HepG2 (cell line): ENCODE measurements around the gene WNT5B. TPM values are rescaled to one million over a fixed set of nuclear protein-coding genes. Genes with fewer than 3 reads are reported as not detected.

Experiments used
- ATAC-seq: fragments of 200-7000 bp; cut with Tn5 transposase; 3 replicates; pipeline ENCODE4 v1.9.1; 2020; ENCODE audit warnings: mild to moderate bottlenecking, moderate library complexity
- BruUV-seq: library from RNA; stranded (reverse); fragments of 400-500 nt; replicated peaks from 2 replicates; lab custom pipeline; 2021; lab: Mats Ljungman, UMichigan
- CTCF ChIA-PET: fragments of 300-600 bp; formaldehyde crosslinking; extraction: SDS; loops from one replicate; lab custom pipeline; 2021; ENCODE audit warnings: low total read pairs, inconsistent platforms, low intra/inter-chr PET ratio; lab: Yijun Ruan, JAX
- POLR2A ChIA-PET: fragments of 350-600 bp; sonication (Branson Sonifier 250); formaldehyde crosslinking; loops from one replicate; lab custom pipeline; 2020; ENCODE audit warnings: antibody characterized with exemption, inconsistent platforms; lab: Yijun Ruan, JAX
- DNase-seq: peaks from one replicate; pipeline ENCODE4 v3.0.0-alpha.2; 2015; ENCODE audit warnings: low spot score
- FAIRE-seq: peaks from 3 replicates; lab custom pipeline; 2011; peaks lifted over from hg19 to GRCh38; lab: Jason Lieb, UNC
- H2AFZ ChIP-seq: one replicate; pipeline ENCODE4 v1.6.1; 2011; ENCODE audit warnings: low read length, inconsistent platforms
- H3K27ac ChIP-seq: fragments of 300-600 bp; 3 replicates; pipeline ENCODE4 v1.8.0; 2011; ENCODE audit warnings: mixed run types, mild to moderate bottlenecking, mixed read lengths, low read length, inconsistent platforms; ENCODE audit not compliant: insufficient read depth; ENCODE audit errors: extremely low read length
- H3K27me3 ChIP-seq, 2 experiments: fragments of 200-600 bp in 1 of 2; 2 replicates in 1 of 2; 3 replicates in 1 of 2; pipeline versions ENCODE4 v1.6.0 to v1.8.0; 2011; ENCODE audit warnings: low read length in 2 of 2, mild to moderate bottlenecking in 2 of 2, moderate library complexity in 2 of 2, inconsistent platforms in 1 of 2; ENCODE audit not compliant: insufficient read depth in 2 of 2, control insufficient read depth in 1 of 2
- H3K36me3 ChIP-seq, 2 experiments: fragments of 200-600 bp in 1 of 2; replicated peaks in 1 of 2; 2 replicates in 1 of 2; 3 replicates in 1 of 2; pipeline versions ENCODE4 v1.5.1 to v1.8.0; 2011; ENCODE audit warnings: low read length in 2 of 2, inconsistent platforms in 1 of 2; ENCODE audit not compliant: insufficient read depth in 2 of 2, control insufficient read depth in 1 of 2
- H3K4me1 ChIP-seq: 2 replicates; pipeline ENCODE4 v1.5.1; 2012; ENCODE audit warnings: low read length, inconsistent platforms; ENCODE audit not compliant: insufficient read depth
- H3K4me2 ChIP-seq: 2 replicates; pipeline ENCODE4 v1.6.0; 2011; ENCODE audit warnings: low read depth, low read length, inconsistent platforms
- H3K4me3 ChIP-seq, 3 experiments: fragments of 200-600 bp in 1 of 3; sonication (generic), shearing (Covaris generic) in 1 of 3; replicated peaks in 1 of 3; 2 replicates each; pipeline ENCODE4 v1.5.1; 2011 to 2016; ENCODE audit warnings: low read length in 3 of 3, inconsistent platforms in 2 of 3, low read depth in 2 of 3, mild to moderate bottlenecking in 2 of 3, control low read depth in 1 of 3, mixed read lengths in 1 of 3; ENCODE audit not compliant: insufficient read depth in 1 of 3
- H3K79me2 ChIP-seq: one replicate; pipeline ENCODE4 v1.6.1; 2011; ENCODE audit warnings: low read length, inconsistent platforms; ENCODE audit not compliant: insufficient read depth
- H3K9ac ChIP-seq: 2 replicates; pipeline ENCODE4 v1.6.0; 2011; ENCODE audit warnings: mild to moderate bottlenecking, low read depth, low read length, inconsistent platforms; ENCODE audit not compliant: insufficient read depth
- H3K9me3 ChIP-seq: 2 replicates; pipeline ENCODE4 v1.5.1; 2012; ENCODE audit warnings: mild to moderate bottlenecking, low read length
- H4K20me1 ChIP-seq: 2 replicates; pipeline ENCODE4 v1.6.0; 2011; ENCODE audit warnings: inconsistent platforms, mild to moderate bottlenecking, low read length, moderate library complexity; ENCODE audit not compliant: insufficient read depth
- AGO2 ChIP-seq: fragments of 200-400 bp; formaldehyde crosslinking; optimal IDR thresholded peaks from 2 replicates; pipeline ENCODE3; 2017; ENCODE audit warnings: mild to moderate bottlenecking, low read depth, low read length, moderate library complexity
- CHCHD3 ChIP-seq: sonication (generic); formaldehyde crosslinking; IDR thresholded peaks from 2 replicates; pipeline ENCODE4 v1.8.0; 2022; ENCODE audit warnings: mild to moderate bottlenecking, missing genetic modification reagents, moderate library complexity
- E2F5 ChIP-seq: sonication (generic); formaldehyde crosslinking; conservative IDR thresholded peaks from 2 replicates; pipeline ENCODE4 v1.4.0; 2020; ENCODE audit warnings: missing genetic modification reagents
- ERF ChIP-seq: IDR thresholded peaks from 2 replicates; pipeline ENCODE4 v1.6.1; 2018; ENCODE audit warnings: missing biosample characterization, missing genetic modification reagents
- GABPA ChIP-seq, 2 experiments: IDR thresholded peaks; 2 replicates each; pipeline ENCODE4 v1.6.1; 2011 to 2016; ENCODE audit warnings: low read depth in 2 of 2, low read length in 1 of 2, missing biosample characterization in 1 of 2, missing genetic modification characterization in 1 of 2
- HDAC1 ChIP-seq: sonication (generic); formaldehyde crosslinking; IDR thresholded peaks from 2 replicates; pipeline ENCODE4 v1.5.1; 2020; ENCODE audit warnings: mild to moderate bottlenecking, missing genetic modification reagents
- IKZF5 ChIP-seq: IDR thresholded peaks from 2 replicates; pipeline ENCODE4 v1.6.1; 2018; ENCODE audit warnings: missing genetic modification reagents, mild to moderate bottlenecking, missing compliant biosample characterization
- KDM5B ChIP-seq: sonication (generic); formaldehyde crosslinking; IDR thresholded peaks from 2 replicates; pipeline ENCODE4 v1.4.0; 2020; ENCODE audit warnings: missing genetic modification reagents, mild to moderate bottlenecking, borderline replicate concordance
- SIN3B ChIP-seq: fragments of 150-350 bp; IDR thresholded peaks from 2 replicates; pipeline ENCODE4 v1.6.1; 2014; ENCODE audit warnings: low read length
- SKI ChIP-seq: fragments of 450-650 bp; IDR thresholded peaks from one replicate; pipeline ENCODE4 v1.6.1; 2018; ENCODE audit warnings: mild to moderate bottlenecking; ENCODE audit not compliant: partially characterized antibody
- SP5 ChIP-seq: IDR thresholded peaks from 2 replicates; pipeline ENCODE4 v1.6.1; 2016; ENCODE audit warnings: low read depth, borderline replicate concordance
- YEATS4 ChIP-seq: sonication (generic); formaldehyde crosslinking; IDR thresholded peaks from 2 replicates; pipeline ENCODE4 v1.4.0; 2020; ENCODE audit warnings: missing genetic modification reagents, borderline replicate concordance
- ZBTB2 ChIP-seq: sonication (generic); formaldehyde crosslinking; IDR thresholded peaks from 2 replicates; pipeline ENCODE4 v1.8.0; 2022; ENCODE audit warnings: low read depth, missing genetic modification reagents
- ZFP82 ChIP-seq: sonication (generic); formaldehyde crosslinking; IDR thresholded peaks from 2 replicates; pipeline ENCODE4 v1.5.1; 2020; ENCODE audit warnings: mild to moderate bottlenecking, missing genetic modification reagents, borderline replicate concordance
- ZFP90 ChIP-seq: sonication (generic); formaldehyde crosslinking; IDR thresholded peaks from 2 replicates; pipeline ENCODE4 v1.8.0; 2022; ENCODE audit warnings: missing genetic modification reagents, mild to moderate bottlenecking, inconsistent platforms, borderline replicate concordance
- ZNF709 ChIP-seq: sonication (generic); formaldehyde crosslinking; IDR thresholded peaks from 2 replicates; pipeline ENCODE4 v1.5.0; 2020; ENCODE audit warnings: mild to moderate bottlenecking, missing genetic modification reagents
- ZNF740 ChIP-seq: sonication (generic); formaldehyde crosslinking; IDR thresholded peaks from 2 replicates; pipeline ENCODE4 v1.4.0; 2020; ENCODE audit warnings: missing genetic modification reagents
- ZNF747 ChIP-seq: sonication (generic); formaldehyde crosslinking; IDR thresholded peaks from 2 replicates; pipeline ENCODE4 v1.8.1; 2023; ENCODE audit warnings: missing genetic modification reagents, mild to moderate bottlenecking, borderline replicate concordance
- ZNF788 ChIP-seq: sonication (generic); formaldehyde crosslinking; IDR thresholded peaks from 2 replicates; pipeline ENCODE4 v1.5.0; 2020; ENCODE audit warnings: mild to moderate bottlenecking, missing genetic modification reagents, borderline replicate concordance
- WGBS: methylation state at CpG from one replicate; pipeline ENCODE4 v1.1.6; 2017; ENCODE audit warnings: low lambda C conversion rate; 5-methylcytosine and 5-hydroxymethylcytosine counted together
- in situ Hi-C: cut with HindIII; loops from 2 replicates; pipeline ENCODE4 v1.10.0; 2017; ENCODE audit warnings: low pct_unique_long_range_greater_than_20kb; ENCODE audit not compliant: extremely low pct_ligation_motif_present
- intact Hi-C: fragments of 100-400 bp; cut with micrococcal nuclease; formaldehyde crosslinking; loops from one replicate; pipeline ENCODE4 v1.10.0; 2022; ENCODE audit not compliant: unreplicated experiment
- polyA plus RNA-seq, 8 experiments: library from polyadenylated mRNA; depleted of rRNA in 3 of 8; stranded (reverse) in 7 of 8; unstranded in 1 of 8; fragments of >200 nt; fragmentation: Illumina TruSeq in 4 of 8; extraction: Trizol in 4 of 8; gene quantifications; 2 replicates each; pipeline versions ENCODE4 v1.2.1 to v1.2.3, GENCODE V29; 2011 to 2016; ENCODE audit warnings: low read depth in 4 of 8, missing spikeins in 1 of 8, mixed read lengths in 1 of 8; ENCODE audit not compliant: insufficient read depth in 1 of 8
- total RNA-seq, 5 experiments: library from RNA; depleted of rRNA; stranded (reverse); fragments of >200 nt; fragmentation: Illumina TruSeq; extraction: Trizol; gene quantifications; 2 replicates each; pipeline ENCODE4 v1.2.3, GENCODE V29; 2016; ENCODE audit warnings: low read depth in 1 of 5
- TF ChIP-seq, protein P1 (sequence below): sonication (generic); formaldehyde crosslinking; IDR thresholded peaks from 2 replicates; pipeline ENCODE4 v1.5.1; 2020; ENCODE audit warnings: missing genetic modification reagents, mild to moderate bottlenecking, borderline replicate concordance

Gene WNT5B
- total and polyA plus RNA-seq, 2 of the 13 experiments (the other 11 are each of a cell fraction or from before 2014, with no cell fraction given), result 0.04 TPM; not detected in 1

GRCh38 chr12:1594006-1594260 lies 35.1 kb upstream of the WNT5B start:
- peak overlapping the region; percentile 50 to 83 (median 75) for H3K4me3 ChIP-seq
- peak; percentile 54 for ATAC-seq
- peaks cover 26% of the 10 kb centered on the region for H3K79me2 ChIP-seq
- no CpG with 5 or more reads among the region's 34 CpGs for WGBS
- intact Hi-C loops, result no loop called here
- in situ Hi-C loops, result loop anchor here (5.0 to 25.0 kb wide), 2 partner anchors 77 to 1032 kb away; no protein-coding TSS in a partner anchor
- peaks cover 52% of the 10 kb centered on the region for H3K4me1 ChIP-seq
- no peak for FAIRE-seq
- H4K20me1 ChIP-seq, result peaks cover 17% of the 10 kb centered on the region; the same call in 1 of the 2 replicates
- peak overlapping the region; percentile 39 for H3K27ac ChIP-seq
- no peaks in the 10 kb centered on the region for H3K9me3 ChIP-seq
- H3K4me2 ChIP-seq, result peak overlapping the region; percentile 89
- peaks cover 0 to 4% of the 10 kb centered on the region in 2 experiments; a peak in 2 of 5 replicates for H3K27me3 ChIP-seq
- H3K9ac ChIP-seq, result peak overlapping the region; percentile 60; the same call in 1 of the 2 replicates
- H2AFZ ChIP-seq, result no peak overlapping the region
- POLR2A ChIA-PET, result no interaction called here
- no TSS peak for BruUV-seq
- CTCF ChIA-PET, result no interaction called here
- H3K36me3 ChIP-seq, result no peaks in the 10 kb centered on the region
- DNase-seq, result no peak
- TF ChIP-seq YEATS4 (CRISPR knock-in tag) (0 out of 2 replicates have a peak, but pooled peaks have one; percentile 13), ZNF788 (no peak), HDAC1 (peak; percentile 3; the same call in 1 of the 2 replicates), GABPA (IDR thresholded peaks at IDR 0.05; ENCODE audit: low read depth, low read length) (peak; percentile 77; the same call in 1 of the 2 replicates), GABPA (CRISPR knock-in tag; IDR thresholded peaks at IDR 0.05; ENCODE audit: low read depth) (peak; percentile 44; the same call in 1 of the 2 replicates), IKZF5 (0 out of 2 replicates have a peak, but pooled peaks have one; percentile 7), ZBTB2 (CRISPR knock-in tag) (peak; percentile 74; the same call in 1 of the 2 replicates), ZNF740 (CRISPR knock-in tag) (0 out of 2 replicates have a peak, but pooled peaks have one; percentile 44), AGO2 (peak; percentile 35), SP5 (0 out of 2 replicates have a peak, but pooled peaks have one; percentile 6), ZNF747 (CRISPR knock-in tag) (no peak), ERF (CRISPR knock-in tag) (0 out of 2 replicates have a peak, but pooled peaks have one; percentile 11), ZFP82 (CRISPR knock-in tag) (peak; percentile 44; the same call in 1 of the 2 replicates), SIN3B (0 out of 2 replicates have a peak, but pooled peaks have one; percentile 5), KDM5B (CRISPR knock-in tag) (0 out of 2 replicates have a peak, but pooled peaks have one; percentile 12), E2F5 (0 out of 2 replicates have a peak, but pooled peaks have one; percentile 28), CHCHD3 (CRISPR knock-in tag) (0 out of 2 replicates have a peak, but pooled peaks have one; percentile 15), ZFP90 (peak; percentile 14; the same call in 1 of the 2 replicates), SKI (peak; percentile 34), ZNF709 (CRISPR knock-in tag) (0 out of 2 replicates have a peak, but pooled peaks have one; percentile 12)
- TF ChIP-seq, protein P1, sequence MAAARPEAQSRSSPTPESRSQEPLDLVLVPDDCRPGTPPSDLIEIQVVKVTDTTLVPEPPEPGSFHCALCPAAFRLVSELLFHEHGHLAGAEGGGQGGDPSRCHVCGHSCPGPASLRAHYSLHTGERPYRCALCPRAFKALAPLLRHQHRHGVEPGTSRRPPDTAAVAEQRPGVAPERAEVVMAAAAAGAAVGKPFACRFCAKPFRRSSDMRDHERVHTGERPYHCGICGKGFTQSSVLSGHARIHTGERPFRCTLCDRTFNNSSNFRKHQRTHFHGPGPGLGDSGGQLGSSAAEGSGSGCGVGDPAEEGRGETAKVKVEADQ, result no peak
